Measurements from ENCODE around the gene NFIA.

NFIA gene

GRCh38 chr1:61353797-61354406 lies 271.5 kb downstream of the NFIA start:
- no peak for DNase-seq (ENCODE audit: low read depth in 1 of 2, low spot score in 1 of 2)

GRCh38 chr1:61356016-61356415 lies 273.7 kb downstream of the NFIA start:
- DNase-seq (ENCODE audit: low read depth in 1 of 2, low spot score in 1 of 2), result no peak

GRCh38 chr1:61356995-61357394 lies 274.6 kb downstream of the NFIA start:
- no peak for DNase-seq (ENCODE audit: low read depth in 1 of 2, low spot score in 1 of 2)

- DNase-seq (ENCODE audit: low read depth in 1 of 2, low spot score in 1 of 2), result no peak
Measured at GRCh38 chr1:61357539-61357938, 275.2 kb downstream of the NFIA start.

- DNase-seq (ENCODE audit: low read depth in 1 of 2, low spot score in 1 of 2), result no peak
Measured at GRCh38 chr1:61358770-61359455, 276.6 kb downstream of the NFIA start.

GRCh38 chr1:61361931-61362330 lies 279.6 kb downstream of the NFIA start:
- no peak for DNase-seq (ENCODE audit: low read depth in 1 of 2, low spot score in 1 of 2)

GRCh38 chr1:61362351-61362750 lies 280.0 kb downstream of the NFIA start:
- DNase-seq (ENCODE audit: low read depth in 1 of 2, low spot score in 1 of 2), result no peak

- DNase-seq (ENCODE audit: low read depth in 1 of 2, low spot score in 1 of 2), result no peak
Measured at GRCh38 chr1:61368366-61368765, 286.0 kb downstream of the NFIA start.

- DNase-seq (ENCODE audit: low read depth in 1 of 2, low spot score in 1 of 2), result no peak
Measured at GRCh38 chr1:61368876-61369275, 286.5 kb downstream of the NFIA start.

GRCh38 chr1:61370177-61370912 lies 288.0 kb downstream of the NFIA start:
- DNase-seq (ENCODE audit: low read depth in 1 of 2, low spot score in 1 of 2), result no peak

- DNase-seq (ENCODE audit: low read depth in 1 of 2, low spot score in 1 of 2), result no peak
Measured at GRCh38 chr1:61370913-61371279, 288.5 kb downstream of the NFIA start.

- DNase-seq (ENCODE audit: low read depth in 1 of 2, low spot score in 1 of 2), result no peak
Measured at GRCh38 chr1:61372944-61373343, 290.6 kb downstream of the NFIA start.

GRCh38 chr1:61374156-61374555 lies 291.8 kb downstream of the NFIA start:
- DNase-seq (ENCODE audit: low read depth in 1 of 2, low spot score in 1 of 2), result no peak

GRCh38 chr1:61375082-61375880 lies 292.9 kb downstream of the NFIA start:
- DNase-seq (ENCODE audit: low read depth in 1 of 2, low spot score in 1 of 2), result no peak

- DNase-seq (ENCODE audit: low read depth in 1 of 2, low spot score in 1 of 2), result no peak
Measured at GRCh38 chr1:61376151-61376550, 293.8 kb downstream of the NFIA start.

- no peak for DNase-seq (ENCODE audit: low read depth in 1 of 2, low spot score in 1 of 2)
Measured at GRCh38 chr1:61377242-61377958, 295.0 kb downstream of the NFIA start.

- DNase-seq (ENCODE audit: low read depth in 1 of 2, low spot score in 1 of 2), result no peak
Measured at GRCh38 chr1:61378494-61379180, 296.3 kb downstream of the NFIA start.

GRCh38 chr1:61379693-61380092 lies 297.3 kb downstream of the NFIA start:
- DNase-seq (ENCODE audit: low read depth in 1 of 2, low spot score in 1 of 2), result no peak

- DNase-seq (ENCODE audit: low read depth in 1 of 2, low spot score in 1 of 2), result no peak
Measured at GRCh38 chr1:61380561-61380960, 298.2 kb downstream of the NFIA start.

GRCh38 chr1:61386323-61386722 lies 304.0 kb downstream of the NFIA start:
- DNase-seq (ENCODE audit: low read depth in 1 of 2, low spot score in 1 of 2), result no peak
